ENCODE measurements around the gene KRT75.

- TF ChIP-seq, protein P1, sequence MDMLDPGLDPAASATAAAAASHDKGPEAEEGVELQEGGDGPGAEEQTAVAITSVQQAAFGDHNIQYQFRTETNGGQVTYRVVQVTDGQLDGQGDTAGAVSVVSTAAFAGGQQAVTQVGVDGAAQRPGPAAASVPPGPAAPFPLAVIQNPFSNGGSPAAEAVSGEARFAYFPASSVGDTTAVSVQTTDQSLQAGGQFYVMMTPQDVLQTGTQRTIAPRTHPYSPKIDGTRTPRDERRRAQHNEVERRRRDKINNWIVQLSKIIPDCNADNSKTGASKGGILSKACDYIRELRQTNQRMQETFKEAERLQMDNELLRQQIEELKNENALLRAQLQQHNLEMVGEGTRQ (IDR thresholded peaks at IDR 0.05; ENCODE audit: low read depth, low read length) = no peak
- TF ChIP-seq CHD1 (IDR thresholded peaks at IDR 0.05; ENCODE audit: low read depth, low read length) = no peak
- TF ChIP-seq, protein P2, sequence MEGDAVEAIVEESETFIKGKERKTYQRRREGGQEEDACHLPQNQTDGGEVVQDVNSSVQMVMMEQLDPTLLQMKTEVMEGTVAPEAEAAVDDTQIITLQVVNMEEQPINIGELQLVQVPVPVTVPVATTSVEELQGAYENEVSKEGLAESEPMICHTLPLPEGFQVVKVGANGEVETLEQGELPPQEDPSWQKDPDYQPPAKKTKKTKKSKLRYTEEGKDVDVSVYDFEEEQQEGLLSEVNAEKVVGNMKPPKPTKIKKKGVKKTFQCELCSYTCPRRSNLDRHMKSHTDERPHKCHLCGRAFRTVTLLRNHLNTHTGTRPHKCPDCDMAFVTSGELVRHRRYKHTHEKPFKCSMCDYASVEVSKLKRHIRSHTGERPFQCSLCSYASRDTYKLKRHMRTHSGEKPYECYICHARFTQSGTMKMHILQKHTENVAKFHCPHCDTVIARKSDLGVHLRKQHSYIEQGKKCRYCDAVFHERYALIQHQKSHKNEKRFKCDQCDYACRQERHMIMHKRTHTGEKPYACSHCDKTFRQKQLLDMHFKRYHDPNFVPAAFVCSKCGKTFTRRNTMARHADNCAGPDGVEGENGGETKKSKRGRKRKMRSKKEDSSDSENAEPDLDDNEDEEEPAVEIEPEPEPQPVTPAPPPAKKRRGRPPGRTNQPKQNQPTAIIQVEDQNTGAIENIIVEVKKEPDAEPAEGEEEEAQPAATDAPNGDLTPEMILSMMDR (conservative IDR thresholded peaks at IDR 0.05; ENCODE audit: low read depth, low read length) = no peak
- TF ChIP-seq RFX5 (IDR thresholded peaks at IDR 0.05; ENCODE audit: low read depth, low read length) = no peak
- no peak for TF ChIP-seq RCOR1 (IDR thresholded peaks at IDR 0.05; ENCODE audit: insufficient replicate concordance, low read length)
- no peak for TF ChIP-seq RAD21 (IDR thresholded peaks at IDR 0.05; ENCODE audit: low read length)
- TF ChIP-seq POLR2A (IDR thresholded peaks at IDR 0.05; ENCODE audit: low read depth, low read length) = no peak
- no peak for TF ChIP-seq FOS (IDR thresholded peaks at IDR 0.05; ENCODE audit: low read depth, low read length)
- no peak for TF ChIP-seq MAZ (IDR thresholded peaks at IDR 0.05; ENCODE audit: borderline replicate concordance, low read depth, low read length)
- no peak for TF ChIP-seq MAFK (IDR thresholded peaks at IDR 0.05; ENCODE audit: low read depth, low read length)
- no peak for TF ChIP-seq MXI1 (IDR thresholded peaks at IDR 0.05; ENCODE audit: borderline replicate concordance, low read depth, low read length)
- no peak for TF ChIP-seq CEBPB (IDR thresholded peaks at IDR 0.05; ENCODE audit: low read depth, low read length)
- TF ChIP-seq, protein P3, sequence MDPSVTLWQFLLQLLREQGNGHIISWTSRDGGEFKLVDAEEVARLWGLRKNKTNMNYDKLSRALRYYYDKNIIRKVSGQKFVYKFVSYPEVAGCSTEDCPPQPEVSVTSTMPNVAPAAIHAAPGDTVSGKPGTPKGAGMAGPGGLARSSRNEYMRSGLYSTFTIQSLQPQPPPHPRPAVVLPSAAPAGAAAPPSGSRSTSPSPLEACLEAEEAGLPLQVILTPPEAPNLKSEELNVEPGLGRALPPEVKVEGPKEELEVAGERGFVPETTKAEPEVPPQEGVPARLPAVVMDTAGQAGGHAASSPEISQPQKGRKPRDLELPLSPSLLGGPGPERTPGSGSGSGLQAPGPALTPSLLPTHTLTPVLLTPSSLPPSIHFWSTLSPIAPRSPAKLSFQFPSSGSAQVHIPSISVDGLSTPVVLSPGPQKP (IDR thresholded peaks at IDR 0.05; ENCODE audit: borderline replicate concordance, low read depth, low read length) = no peak
Measured at GRCh38 chr12:52379536-52379935, 54.6 kb downstream of the KRT75 start.

Measured in IMR-90 (cell line).